ENCODE results near the gene PNMA1. TPM values are rescaled to one million over a fixed set of nuclear protein-coding genes. Genes with fewer than 3 reads are reported as not detected.

PNMA1 gene
- total and polyA plus RNA-seq, 2 of the 13 experiments (the other 11 are each of a cell fraction or from before 2014, with no cell fraction given), result 7.0 to 8.3 TPM

- TF ChIP-seq CEBPZ (IDR thresholded peaks at IDR 0.05; ENCODE audit: low read length), result no peak
- no peak for TF ChIP-seq ZBTB37 (CRISPR knock-in tag; IDR thresholded peaks at IDR 0.05)
- TF ChIP-seq PATZ1 (CRISPR knock-in tag; IDR thresholded peaks at IDR 0.05), result peak; percentile 68; the same call in 1 of the 2 replicates
- 0 out of 2 replicates have a peak, but pooled peaks have one; percentile 8 for TF ChIP-seq ZBTB3 (CRISPR knock-in tag; IDR thresholded peaks at IDR 0.05; ENCODE audit: borderline replicate concordance, low read depth)
- no peak for TF ChIP-seq ZBTB7A (CRISPR knock-in tag; IDR thresholded peaks at IDR 0.05)
- TF ChIP-seq, protein P1, sequence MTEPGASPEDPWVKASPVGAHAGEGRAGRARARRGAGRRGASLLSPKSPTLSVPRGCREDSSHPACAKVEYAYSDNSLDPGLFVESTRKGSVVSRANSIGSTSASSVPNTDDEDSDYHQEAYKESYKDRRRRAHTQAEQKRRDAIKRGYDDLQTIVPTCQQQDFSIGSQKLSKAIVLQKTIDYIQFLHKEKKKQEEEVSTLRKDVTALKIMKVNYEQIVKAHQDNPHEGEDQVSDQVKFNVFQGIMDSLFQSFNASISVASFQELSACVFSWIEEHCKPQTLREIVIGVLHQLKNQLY (CRISPR knock-in tag; IDR thresholded peaks at IDR 0.05), result no peak
- TF ChIP-seq HNRNPK (IDR thresholded peaks at IDR 0.05; ENCODE audit: low read depth, low read length, poor library complexity, severe bottlenecking), result no peak
- 0 out of 2 replicates have a peak, but pooled peaks have one; percentile 19 for TF ChIP-seq HOXA9 (CRISPR knock-in tag; IDR thresholded peaks at IDR 0.05; ENCODE audit: borderline replicate concordance)
- TF ChIP-seq ZBTB20 (CRISPR knock-in tag; IDR thresholded peaks at IDR 0.05; ENCODE audit: borderline replicate concordance, low read depth), result no peak
- TF ChIP-seq, protein P2, sequence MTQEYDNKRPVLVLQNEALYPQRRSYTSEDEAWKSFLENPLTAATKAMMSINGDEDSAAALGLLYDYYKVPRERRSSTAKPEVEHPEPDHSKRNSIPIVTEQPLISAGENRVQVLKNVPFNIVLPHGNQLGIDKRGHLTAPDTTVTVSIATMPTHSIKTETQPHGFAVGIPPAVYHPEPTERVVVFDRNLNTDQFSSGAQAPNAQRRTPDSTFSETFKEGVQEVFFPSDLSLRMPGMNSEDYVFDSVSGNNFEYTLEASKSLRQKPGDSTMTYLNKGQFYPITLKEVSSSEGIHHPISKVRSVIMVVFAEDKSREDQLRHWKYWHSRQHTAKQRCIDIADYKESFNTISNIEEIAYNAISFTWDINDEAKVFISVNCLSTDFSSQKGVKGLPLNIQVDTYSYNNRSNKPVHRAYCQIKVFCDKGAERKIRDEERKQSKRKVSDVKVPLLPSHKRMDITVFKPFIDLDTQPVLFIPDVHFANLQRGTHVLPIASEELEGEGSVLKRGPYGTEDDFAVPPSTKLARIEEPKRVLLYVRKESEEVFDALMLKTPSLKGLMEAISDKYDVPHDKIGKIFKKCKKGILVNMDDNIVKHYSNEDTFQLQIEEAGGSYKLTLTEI (CRISPR knock-in tag; conservative IDR thresholded peaks at IDR 0.05), result no peak
- TF ChIP-seq ZNF431 (CRISPR knock-in tag; IDR thresholded peaks at IDR 0.05; ENCODE audit: borderline replicate concordance, low read depth), result 0 out of 2 replicates have a peak, but pooled peaks have one; percentile 11
- TF ChIP-seq, protein P3, sequence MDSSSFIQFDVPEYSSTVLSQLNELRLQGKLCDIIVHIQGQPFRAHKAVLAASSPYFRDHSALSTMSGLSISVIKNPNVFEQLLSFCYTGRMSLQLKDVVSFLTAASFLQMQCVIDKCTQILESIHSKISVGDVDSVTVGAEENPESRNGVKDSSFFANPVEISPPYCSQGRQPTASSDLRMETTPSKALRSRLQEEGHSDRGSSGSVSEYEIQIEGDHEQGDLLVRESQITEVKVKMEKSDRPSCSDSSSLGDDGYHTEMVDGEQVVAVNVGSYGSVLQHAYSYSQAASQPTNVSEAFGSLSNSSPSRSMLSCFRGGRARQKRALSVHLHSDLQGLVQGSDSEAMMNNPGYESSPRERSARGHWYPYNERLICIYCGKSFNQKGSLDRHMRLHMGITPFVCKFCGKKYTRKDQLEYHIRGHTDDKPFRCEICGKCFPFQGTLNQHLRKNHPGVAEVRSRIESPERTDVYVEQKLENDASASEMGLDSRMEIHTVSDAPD (CRISPR knock-in tag; IDR thresholded peaks at IDR 0.05), result no peak
- no peak for TF ChIP-seq MEF2D (CRISPR knock-in tag; IDR thresholded peaks at IDR 0.05)
- no peak for TF ChIP-seq ZMAT3 (CRISPR knock-in tag; conservative IDR thresholded peaks at IDR 0.05)
- no peak for TF ChIP-seq RBM39 (IDR thresholded peaks at IDR 0.05; ENCODE audit: low read depth, low read length, poor library complexity, severe bottlenecking)
- no peak for TF ChIP-seq ZC3H4 (CRISPR knock-in tag; IDR thresholded peaks at IDR 0.05; ENCODE audit: borderline replicate concordance)
- no peak for TF ChIP-seq ZNF746 (CRISPR knock-in tag; IDR thresholded peaks at IDR 0.05)
Observed at GRCh38 chr14:73759183-73759713, 45.1 kb upstream of the PNMA1 start (continued).

Measured in HepG2 (cell line).